ENCODE results near the gene WDR48. TPM values are rescaled to one million over a fixed set of nuclear protein-coding genes. Genes with fewer than 3 reads are reported as not detected.
A peak's percentile ranks its signal among the peaks of the same experiment; 100 is the strongest.
"Not testable (repeated sequence)": the region's sequence is repeated elsewhere in the genome, so short reads cannot be mapped to it uniquely, and the experiment has no call there.

The WDR48 gene
- total RNA-seq: 58.4 TPM

GRCh38 chr3:39051649-39052561 is at the start of gene WDR48, which contains the start of gene SCN11A:
TSS of gene WDR48 (plus strand) at chr3:39052016. CDS start at chr3:39052026, 10 bp downstream.
TSS of gene SCN11A (minus strand) at chr3:39051944. CDS start at chr3:38950362, 101,582 bp downstream.
- DNase-seq (ENCODE audit: low spot score): peak; percentile 96

- DNase-seq (ENCODE audit: low spot score): no peak
These were observed 46.5 kb upstream of the WDR48 start for GRCh38 chr3:39005295-39005694.

GRCh38 chr3:39011191-39011736 is 40.6 kb upstream of the WDR48 start:
- no peak for DNase-seq (ENCODE audit: low spot score)

GRCh38 chr3:39013289-39013688 is 38.5 kb upstream of the WDR48 start:
- DNase-seq (ENCODE audit: low spot score): no peak

- no peak for DNase-seq (ENCODE audit: low spot score)
These were observed 37.8 kb upstream of the WDR48 start for GRCh38 chr3:39013921-39014509.

GRCh38 chr3:39015418-39015817 is 36.4 kb upstream of the WDR48 start:
- DNase-seq (ENCODE audit: low spot score): no peak

- DNase-seq (ENCODE audit: low spot score): no peak
These were observed 32.5 kb upstream of the WDR48 start for GRCh38 chr3:39019299-39019698.

- DNase-seq (ENCODE audit: low spot score): no peak
These were observed 30.8 kb upstream of the WDR48 start for GRCh38 chr3:39021029-39021428.

- DNase-seq (ENCODE audit: low spot score): no peak
These were observed 30.1 kb upstream of the WDR48 start for GRCh38 chr3:39021465-39022285.

- DNase-seq (ENCODE audit: low spot score): no peak
These were observed 29.6 kb upstream of the WDR48 start for GRCh38 chr3:39022286-39022630.

GRCh38 chr3:39024497-39024896 is 27.3 kb upstream of the WDR48 start:
- DNase-seq (ENCODE audit: low spot score): no peak

- no peak for DNase-seq (ENCODE audit: low spot score)
These were observed 26.4 kb upstream of the WDR48 start for GRCh38 chr3:39025222-39025970.

GRCh38 chr3:39028546-39028945 is 23.3 kb upstream of the WDR48 start:
- no peak for DNase-seq (ENCODE audit: low spot score)

- DNase-seq (ENCODE audit: low spot score): no peak
These were observed 22.3 kb upstream of the WDR48 start for GRCh38 chr3:39029556-39029955.

- DNase-seq (ENCODE audit: low spot score): no peak
These were observed 13.7 kb upstream of the WDR48 start for GRCh38 chr3:39038165-39038564.

- DNase-seq (ENCODE audit: low spot score): no peak
These were observed 1.8 kb upstream of the WDR48 start for GRCh38 chr3:39050029-39050428.

GRCh38 chr3:39052583-39052982 is 767 bp downstream of the WDR48 start:
- DNase-seq (ENCODE audit: low spot score): no peak

- DNase-seq (ENCODE audit: low spot score): no peak
These were observed 1.9 kb downstream of the WDR48 start for GRCh38 chr3:39053696-39054095.

- no peak for DNase-seq (ENCODE audit: low spot score)
These were observed 4.3 kb downstream of the WDR48 start for GRCh38 chr3:39056151-39056550.

GRCh38 chr3:39061228-39061627 is 9.4 kb downstream of the WDR48 start:
- DNase-seq (ENCODE audit: low spot score): not testable (repeated sequence)

- DNase-seq (ENCODE audit: low spot score): no peak
These were observed 10.4 kb downstream of the WDR48 start for GRCh38 chr3:39062180-39062579.

All from ureter (tissue), 1 donor.